ENCODE data around the gene VTI1B. TPM values are rescaled to one million over a fixed set of nuclear protein-coding genes. Genes with fewer than 3 reads are reported as not detected.

Gene VTI1B
- total and polyA plus RNA-seq, 8 donors: 43.0 to 114 (median 72.3) TPM

DNA sequence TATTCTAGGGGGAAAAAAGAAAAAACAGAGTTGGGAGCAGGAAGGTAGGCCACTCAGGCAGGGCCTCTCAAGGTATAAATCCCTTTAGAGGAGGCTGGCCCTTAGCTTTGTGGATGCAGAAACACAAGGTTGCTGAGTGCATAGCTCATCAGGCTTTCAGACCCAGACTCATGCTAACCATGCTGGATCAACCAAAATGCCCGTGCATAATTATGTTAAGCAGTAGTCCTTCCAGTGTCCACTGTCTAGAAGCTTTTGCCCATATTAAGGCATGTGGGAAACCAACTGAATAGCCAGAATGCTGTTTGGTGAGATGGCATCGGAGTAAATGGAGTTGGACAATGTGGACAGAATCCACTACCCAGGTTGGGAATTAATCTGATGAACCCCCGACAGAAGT is 35.8 kb downstream of the VTI1B start:
- H3K4me1 ChIP-seq: no peaks in the 10 kb centered on the region
- no peaks in the 10 kb centered on the region for H3K9me3 ChIP-seq
- DNase-seq: no peak
- H3K4me3 ChIP-seq: no peak overlapping the region
- no peaks in the 10 kb centered on the region for H3K27me3 ChIP-seq
- no peak for TF ChIP-seq POLR2AphosphoS5 (IDR thresholded peaks at IDR 0.05)
- TF ChIP-seq, protein P1, sequence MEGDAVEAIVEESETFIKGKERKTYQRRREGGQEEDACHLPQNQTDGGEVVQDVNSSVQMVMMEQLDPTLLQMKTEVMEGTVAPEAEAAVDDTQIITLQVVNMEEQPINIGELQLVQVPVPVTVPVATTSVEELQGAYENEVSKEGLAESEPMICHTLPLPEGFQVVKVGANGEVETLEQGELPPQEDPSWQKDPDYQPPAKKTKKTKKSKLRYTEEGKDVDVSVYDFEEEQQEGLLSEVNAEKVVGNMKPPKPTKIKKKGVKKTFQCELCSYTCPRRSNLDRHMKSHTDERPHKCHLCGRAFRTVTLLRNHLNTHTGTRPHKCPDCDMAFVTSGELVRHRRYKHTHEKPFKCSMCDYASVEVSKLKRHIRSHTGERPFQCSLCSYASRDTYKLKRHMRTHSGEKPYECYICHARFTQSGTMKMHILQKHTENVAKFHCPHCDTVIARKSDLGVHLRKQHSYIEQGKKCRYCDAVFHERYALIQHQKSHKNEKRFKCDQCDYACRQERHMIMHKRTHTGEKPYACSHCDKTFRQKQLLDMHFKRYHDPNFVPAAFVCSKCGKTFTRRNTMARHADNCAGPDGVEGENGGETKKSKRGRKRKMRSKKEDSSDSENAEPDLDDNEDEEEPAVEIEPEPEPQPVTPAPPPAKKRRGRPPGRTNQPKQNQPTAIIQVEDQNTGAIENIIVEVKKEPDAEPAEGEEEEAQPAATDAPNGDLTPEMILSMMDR (IDR thresholded peaks at IDR 0.05): no peak
- TF ChIP-seq EP300 (IDR thresholded peaks at IDR 0.05): no peak
- no peak for TF ChIP-seq POLR2A (IDR thresholded peaks at IDR 0.05)
- no peaks in the 10 kb centered on the region for H3K36me3 ChIP-seq
- intact Hi-C loops (cut with DNase I; ENCODE audit: low total_unique reads): no loop called here
- H3K27ac ChIP-seq: no peak overlapping the region
- 88 to 97% (median 91%) methylated on average over 3 of the region's 3 CpGs for WGBS, 5 donors

DNA sequence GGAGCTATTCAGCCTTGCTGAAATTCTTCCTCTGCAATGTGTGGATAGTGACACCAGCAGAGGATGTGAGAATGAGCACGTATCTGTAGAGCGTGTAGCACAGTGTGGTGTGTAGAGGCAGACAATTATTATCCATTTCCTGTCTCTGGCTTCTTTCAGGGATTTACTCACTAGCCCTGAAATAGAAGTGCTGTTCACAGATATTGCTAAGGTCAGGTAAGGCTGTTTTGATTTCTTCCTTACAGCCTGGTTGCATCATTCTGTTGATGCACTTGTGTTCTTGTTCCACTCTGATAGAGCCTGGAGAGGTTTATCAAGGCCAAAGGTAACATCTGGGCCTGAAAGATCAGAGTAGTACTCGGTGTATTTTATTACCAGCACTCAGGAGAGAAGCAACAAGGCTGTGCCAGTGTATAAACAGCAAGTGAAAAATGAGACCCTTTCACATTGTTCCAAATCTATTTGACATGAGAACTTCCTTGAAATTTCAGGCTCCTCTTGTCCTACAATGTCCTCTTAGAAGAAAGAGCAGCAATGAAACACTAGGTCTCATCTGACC is 38.0 kb downstream of the VTI1B start:
- no peak overlapping the region for H3K4me3 ChIP-seq
- H3K27me3 ChIP-seq: no peaks in the 10 kb centered on the region
- intact Hi-C loops (cut with DNase I; ENCODE audit: low total_unique reads): no loop called here
- no peak overlapping the region for H3K27ac ChIP-seq
- H3K9me3 ChIP-seq: no peaks in the 10 kb centered on the region
- TF ChIP-seq POLR2AphosphoS5 (IDR thresholded peaks at IDR 0.05): no peak
- TF ChIP-seq POLR2A (IDR thresholded peaks at IDR 0.05): no peak
- TF ChIP-seq, protein P1 (IDR thresholded peaks at IDR 0.05): no peak
- no peak for TF ChIP-seq EP300 (IDR thresholded peaks at IDR 0.05)
- WGBS, 5 donors: 65 to 81% (median 76%) methylated on average over 3 of the region's 3 CpGs
- H3K36me3 ChIP-seq: no peaks in the 10 kb centered on the region
- DNase-seq: no peak
- no peaks in the 10 kb centered on the region for H3K4me1 ChIP-seq

DNA sequence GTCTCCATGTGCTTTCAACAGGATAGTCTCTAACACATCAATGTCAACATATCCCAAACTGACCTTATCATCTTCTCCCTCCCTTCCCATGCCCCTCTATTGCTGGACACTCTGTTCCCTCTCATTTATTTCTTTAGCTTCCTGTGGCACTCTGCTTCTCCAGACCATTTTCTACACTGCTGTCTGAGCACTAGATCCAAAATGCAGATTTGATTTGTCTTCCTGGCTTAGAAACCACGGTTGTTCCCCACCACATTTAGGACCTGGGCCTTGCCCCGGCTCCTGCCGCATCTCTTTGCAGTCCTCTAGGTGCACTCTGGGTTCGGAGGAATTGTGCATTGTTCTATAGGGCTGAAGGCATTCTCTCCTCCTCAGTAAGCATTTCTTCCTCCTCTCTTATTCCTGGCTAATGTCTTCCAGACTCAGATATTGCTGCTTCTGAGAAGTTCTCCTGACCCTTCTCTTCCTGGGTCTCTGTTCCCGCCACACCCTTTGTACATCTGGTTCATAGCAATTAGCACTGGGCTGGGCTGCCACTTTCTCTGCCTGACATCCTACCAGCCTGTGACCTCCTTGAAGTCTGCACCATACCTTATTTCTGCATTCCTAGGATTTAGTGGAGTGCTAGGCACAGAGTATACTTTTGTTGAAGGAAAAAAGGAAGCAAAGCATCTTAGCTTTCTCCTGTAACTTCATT is 40.8 kb downstream of the VTI1B start:
- intact Hi-C loops (cut with DNase I; ENCODE audit: low total_unique reads): no loop called here
- WGBS, 5 donors: 87 to 91% (median 89%) methylated on average over 5 of the region's 5 CpGs
- no peaks in the 10 kb centered on the region for H3K36me3 ChIP-seq
- TF ChIP-seq EP300 (IDR thresholded peaks at IDR 0.05): no peak
- TF ChIP-seq POLR2AphosphoS5 (IDR thresholded peaks at IDR 0.05): no peak
- no peak for TF ChIP-seq POLR2A (IDR thresholded peaks at IDR 0.05)
- TF ChIP-seq, protein P1 (IDR thresholded peaks at IDR 0.05): no peak
- no peaks in the 10 kb centered on the region for H3K9me3 ChIP-seq
- H3K27me3 ChIP-seq: no peaks in the 10 kb centered on the region
- no peak overlapping the region for H3K4me3 ChIP-seq
- H3K27ac ChIP-seq: no peak overlapping the region
- DNase-seq: no peak
- H3K4me1 ChIP-seq: no peaks in the 10 kb centered on the region

DNA sequence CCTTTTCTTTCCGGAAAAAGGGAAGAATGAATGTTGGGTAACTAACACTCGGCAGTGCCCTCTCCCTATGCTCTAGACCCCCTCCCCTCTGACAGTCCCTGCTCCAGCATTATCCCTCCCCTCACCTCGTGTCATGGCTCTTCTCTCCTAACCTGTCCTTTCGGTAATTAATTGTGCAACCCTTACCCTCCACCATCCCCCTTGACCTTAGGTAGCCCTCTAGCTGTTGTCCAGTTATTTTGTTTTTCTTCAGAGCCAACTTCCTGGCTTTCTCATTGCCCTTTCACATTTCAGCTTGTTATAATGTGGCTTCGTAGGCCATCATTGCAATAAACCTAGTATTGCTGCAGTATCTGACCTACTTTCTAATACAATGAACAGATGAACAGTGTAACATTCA is 43.5 kb downstream of the VTI1B start:
- H3K4me3 ChIP-seq: no peak overlapping the region
- TF ChIP-seq POLR2AphosphoS5 (IDR thresholded peaks at IDR 0.05) (no peak), EP300 (IDR thresholded peaks at IDR 0.05) (no peak)
- no peak overlapping the region for H3K27ac ChIP-seq
- no peaks in the 10 kb centered on the region for H3K36me3 ChIP-seq
- intact Hi-C loops (cut with DNase I; ENCODE audit: low total_unique reads): no loop called here
- H3K4me1 ChIP-seq: no peaks in the 10 kb centered on the region
- H3K27me3 ChIP-seq: no peaks in the 10 kb centered on the region
- WGBS, 5 donors: 75 to 89% (median 86%) methylated on average over 5 of the region's 5 CpGs
- H3K9me3 ChIP-seq: no peaks in the 10 kb centered on the region
- DNase-seq: no peak

DNA sequence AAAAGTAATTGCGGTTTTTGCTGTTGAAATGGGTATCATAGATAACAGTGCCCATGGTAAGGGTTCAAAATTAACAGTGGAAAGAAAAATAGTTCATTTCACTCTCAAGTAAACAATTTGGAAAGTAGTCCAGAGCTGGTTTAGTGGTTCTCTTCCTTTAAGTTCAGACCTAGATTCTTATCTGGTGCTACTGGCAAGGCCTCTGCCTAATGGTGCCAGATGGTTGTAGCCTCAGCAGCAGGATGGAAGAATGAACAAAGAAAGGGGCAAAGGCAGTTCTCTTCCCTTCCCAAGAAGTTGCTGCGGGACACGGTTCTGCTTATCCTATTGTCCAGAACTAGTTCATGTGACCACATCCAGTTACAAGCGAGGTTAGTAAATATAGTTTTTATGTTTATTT is 44.2 kb downstream of the VTI1B start:
- Histone ChIP-seq H3K27me3 (no peaks in the 10 kb centered on the region), H3K4me1 (no peaks in the 10 kb centered on the region), H3K4me3 (no peak overlapping the region), H3K36me3 (no peaks in the 10 kb centered on the region), H3K9me3 (no peaks in the 10 kb centered on the region), H3K27ac (no peak overlapping the region)
- WGBS, 5 donors: 77 to 92% (median 81%) methylated on average over 4 of the region's 4 CpGs
- DNase-seq: no peak
- intact Hi-C loops (cut with DNase I; ENCODE audit: low total_unique reads): no loop called here
- TF ChIP-seq, protein P1 (IDR thresholded peaks at IDR 0.05): no peak
- no peak for TF ChIP-seq POLR2A (IDR thresholded peaks at IDR 0.05)
- TF ChIP-seq POLR2AphosphoS5 (IDR thresholded peaks at IDR 0.05): no peak

All from stomach (tissue), 9 donors.